Measurements from ENCODE around the gene TMCC2. TPM values are rescaled to one million over a fixed set of nuclear protein-coding genes. Genes with fewer than 3 reads are reported as not detected.
"Not testable (repeated sequence)": the region's sequence is repeated elsewhere in the genome, so short reads cannot be mapped to it uniquely, and the experiment has no call there.

TMCC2 gene
- total RNA-seq, 4 donors from 2014 or later, result 3.1 to 8.9 (median 5.5) TPM

- H3K36me3 ChIP-seq, result no peaks in the 10 kb centered on the region
- peaks cover 3 to 52% (median 14%) of the 10 kb centered on the region in 3 donors for H3K4me1 ChIP-seq
- H3K27ac ChIP-seq, result no peak overlapping the region
- TF ChIP-seq POLR2A (IDR thresholded peaks at IDR 0.05) (no peak), CTCF (IDR thresholded peaks at IDR 0.05) (no peak), EP300 (IDR thresholded peaks at IDR 0.05) (no peak), POLR2AphosphoS5 (IDR thresholded peaks at IDR 0.05) (no peak)
- H3K4me3 ChIP-seq, result no peak overlapping the region
- no peaks in the 10 kb centered on the region for H3K27me3 ChIP-seq
- no peaks in the 10 kb centered on the region for H3K9me3 ChIP-seq
- WGBS, 2 donors (ENCODE audit: low coverage in 1 of 2), result 80 to 96% methylated on average over 1 to 4 of the region's 5 CpGs
- ATAC-seq, result no peak
These were observed 3.2 kb downstream of the TMCC2 start for GRCh38 chr1:205230982-205231381.

GRCh38 chr1:205232127-205232820, 4.5 kb downstream of the TMCC2 start:
- Histone ChIP-seq H3K27me3 (no peaks in the 10 kb centered on the region), H3K9me3 (no peaks in the 10 kb centered on the region), H3K4me3 (no peak overlapping the region), H3K27ac (no peak overlapping the region), H3K4me1 (peaks cover 3 to 51% (median 14%) of the 10 kb centered on the region in 3 donors), H3K36me3 (no peaks in the 10 kb centered on the region)
- whole genome bisulfite sequencing, 2 donors (ENCODE audit: low coverage in 1 of 2), result 80 to 86% methylated on average over 1 to 6 of the region's 7 CpGs
- no peak for ATAC-seq
- TF ChIP-seq POLR2AphosphoS5 (IDR thresholded peaks at IDR 0.05), result no peak
- no peak for TF ChIP-seq POLR2A (IDR thresholded peaks at IDR 0.05)

GRCh38 chr1:205232945-205233397, 5.2 kb downstream of the TMCC2 start:
- H3K9me3 ChIP-seq, result no peaks in the 10 kb centered on the region
- no peak for ATAC-seq
- H3K27me3 ChIP-seq, result no peaks in the 10 kb centered on the region
- H3K36me3 ChIP-seq, result no peaks in the 10 kb centered on the region
- 60% methylated on average over 2 of the region's 3 CpGs; no CpG with 5 or more reads in 1 of the 2 donors for WGBS, 2 donors (ENCODE audit: low coverage in 1 of 2)
- TF ChIP-seq EP300 (IDR thresholded peaks at IDR 0.05), result no peak
- TF ChIP-seq POLR2A (IDR thresholded peaks at IDR 0.05), result no peak
- no peak for TF ChIP-seq CTCF (IDR thresholded peaks at IDR 0.05)
- no peak for TF ChIP-seq POLR2AphosphoS5 (IDR thresholded peaks at IDR 0.05)
- H3K27ac ChIP-seq, result no peak overlapping the region
- H3K4me1 ChIP-seq, result peaks cover 3 to 49% (median 14%) of the 10 kb centered on the region in 3 donors
- H3K4me3 ChIP-seq, result no peak overlapping the region

- ATAC-seq, H3K9me3 ChIP-seq, H3K4me3 ChIP-seq, H3K27ac ChIP-seq, H3K36me3 ChIP-seq, H3K27me3 ChIP-seq: not testable (repeated sequence)
- H3K4me1 ChIP-seq, result peaks cover 3 to 39% (median 14%) of the 10 kb centered on the region in 3 donors
- WGBS, 2 donors (ENCODE audit: low coverage in 1 of 2), result 92 to 100% methylated on average over 1 to 7 of the region's 7 CpGs
These were observed 6.2 kb downstream of the TMCC2 start for GRCh38 chr1:205233986-205234385.

- Histone ChIP-seq H3K4me1 (peaks cover 3 to 22% (median 13%) of the 10 kb centered on the region in 3 donors), H3K27me3 (no peaks in the 10 kb centered on the region)
- ATAC-seq, result no peak
These were observed 8.2 kb downstream of the TMCC2 start for GRCh38 chr1:205235951-205236350.

More at GRCh38 chr1:205235951-205236350, 8.2 kb downstream of the TMCC2 start:
- TF ChIP-seq POLR2AphosphoS5 (IDR thresholded peaks at IDR 0.05), result no peak
- TF ChIP-seq EP300 (IDR thresholded peaks at IDR 0.05), result no peak
- TF ChIP-seq CTCF (IDR thresholded peaks at IDR 0.05), result no peak
- no peaks in the 10 kb centered on the region for H3K36me3 ChIP-seq
- H3K9me3 ChIP-seq, result no peaks in the 10 kb centered on the region
- no peak overlapping the region for H3K4me3 ChIP-seq
- WGBS, 2 donors (ENCODE audit: low coverage in 1 of 2), result 56 to 80% methylated on average over 1 to 6 of the region's 6 CpGs
- H3K27ac ChIP-seq, result peak overlapping the region in 2 of 4 donors; percentile 3 to 29
